Peyer's patch (tissue), 4 donors: Measurements from ENCODE around the gene SP140. TPM values are rescaled to one million over a fixed set of nuclear protein-coding genes. Genes with fewer than 3 reads are reported as not detected.

Experiments
- DNase-seq, 3 donors: peaks; one replicate each; pipeline ENCODE4 v3.0.0-alpha.2; 2017 to 2019
- H3K27ac ChIP-seq, 4 donors: fragments of 200-600 bp; sonication (generic); one replicate each; pipeline ENCODE4 v1.5.1; 2016 to 2019
- H3K27me3 ChIP-seq, 2 donors: fragments of 200-600 bp; sonication (generic); one replicate each; pipeline ENCODE4 v1.5.1; 2019
- H3K36me3 ChIP-seq, 3 donors: fragments of 200-600 bp; sonication (generic); one replicate each; pipeline ENCODE4 v1.5.1; 2016 to 2019
- H3K4me1 ChIP-seq, 4 donors: fragments of 200-600 bp; sonication (generic); one replicate each; pipeline ENCODE4 v1.5.1; 2016 to 2019
- H3K4me3 ChIP-seq, 4 donors: fragments of 200-600 bp; sonication (generic); 1 replicate in 3 of 4; 2 replicates in 1 of 4; pipeline ENCODE4 v1.5.1; 2016 to 2019; ENCODE audit warnings: mild to moderate bottlenecking in 1 of 4
- H3K9me3 ChIP-seq, 4 donors: fragments of 200-600 bp; sonication (generic); one replicate each; pipeline ENCODE4 v1.5.1; 2016 to 2019; ENCODE audit warnings: mild to moderate bottlenecking in 1 of 4
- POLR2A ChIP-seq, 2 donors: fragments of 450-650 bp; IDR thresholded peaks; one replicate each; pipeline ENCODE4 v1.5.1; 2017; ENCODE audit warnings: antibody characterized with exemption in 2 of 2, mild to moderate bottlenecking in 2 of 2, moderate library complexity in 2 of 2
- total RNA-seq, 4 donors: library from RNA; depleted of rRNA; stranded (reverse); fragments of >200 nt; gene quantifications; one replicate each; pipeline ENCODE4 v1.1.0, GENCODE V29; 2016
- TF ChIP-seq, protein P1 (sequence below), 6 experiments: fragments of 450-650 bp in 4 of 6; fragments of 200-600 bp in 2 of 6; sonication (generic) in 1 of 6; IDR thresholded peaks; one replicate each; pipeline ENCODE4 v1.5.1; 2017 to 2019; ENCODE audit warnings: antibody characterized with exemption in 6 of 6, mild to moderate bottlenecking in 3 of 6, moderate library complexity in 1 of 6

SP140 gene
- total RNA-seq, 4 donors from 2014 or later = 3.0 to 99.9 (median 9.4) TPM

GRCh38 chr2:230318190-230319121 is 92.9 kb downstream of the SP140 start:
- no peaks in the 10 kb centered on the region for H3K27me3 ChIP-seq
- peak in 1 of 3 donors; percentile 29 for DNase-seq
- H3K27ac ChIP-seq = peak overlapping the region; percentile 39 to 82 (median 64)
- H3K4me1 ChIP-seq = peaks cover 0 to 12% (median 4%) of the 10 kb centered on the region in 4 donors
- no peaks in the 10 kb centered on the region for H3K36me3 ChIP-seq
- no peak for TF ChIP-seq POLR2A (IDR thresholded peaks at IDR 0.05)
- H3K9me3 ChIP-seq = no peaks in the 10 kb centered on the region
- H3K4me3 ChIP-seq = peak overlapping the region in 1 of 4 donors; percentile 10

DNA sequence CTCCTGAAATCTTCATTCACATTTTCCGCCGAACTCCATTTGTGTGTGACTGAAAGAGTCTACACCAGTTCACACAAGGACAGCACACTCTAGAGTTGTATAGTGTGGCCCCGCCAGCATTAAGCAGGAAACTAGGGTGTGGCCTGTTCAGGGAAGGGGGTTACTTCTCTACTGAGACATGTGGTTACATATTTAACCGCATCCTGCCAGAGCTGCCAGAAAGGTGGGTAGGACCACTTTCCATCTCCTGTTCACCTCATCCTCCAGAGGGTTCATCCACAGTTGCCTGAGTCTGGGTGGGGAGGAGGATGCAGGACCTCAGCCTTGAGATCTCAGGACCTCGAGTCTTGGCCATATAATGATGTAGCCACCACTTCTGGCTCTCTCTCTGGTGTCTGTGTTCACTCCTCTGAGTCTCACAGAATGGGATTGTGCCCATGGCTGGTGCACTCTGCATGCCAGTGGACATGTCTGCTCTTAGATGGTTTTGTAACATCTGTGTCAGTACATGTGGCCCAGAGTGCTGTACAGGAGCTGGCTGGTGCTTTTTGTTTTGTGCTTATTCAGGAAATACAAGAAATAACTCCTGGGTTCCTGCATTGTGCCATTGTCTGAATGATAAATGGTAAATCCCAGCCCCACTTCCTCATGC is 93.8 kb downstream of the SP140 start:
- Histone ChIP-seq H3K4me1 (peaks cover 0 to 12% (median 4%) of the 10 kb centered on the region in 4 donors), H3K9me3 (no peaks in the 10 kb centered on the region), H3K27ac (peak overlapping the region; percentile 39 to 82 (median 64)), H3K27me3 (no peaks in the 10 kb centered on the region), H3K36me3 (no peaks in the 10 kb centered on the region), H3K4me3 (peak overlapping the region in 1 of 4 donors; percentile 10)
- DNase-seq = peak in 2 of 3 donors; percentile 87
- no peak for TF ChIP-seq POLR2A (IDR thresholded peaks at IDR 0.05)
- TF ChIP-seq, protein P1, sequence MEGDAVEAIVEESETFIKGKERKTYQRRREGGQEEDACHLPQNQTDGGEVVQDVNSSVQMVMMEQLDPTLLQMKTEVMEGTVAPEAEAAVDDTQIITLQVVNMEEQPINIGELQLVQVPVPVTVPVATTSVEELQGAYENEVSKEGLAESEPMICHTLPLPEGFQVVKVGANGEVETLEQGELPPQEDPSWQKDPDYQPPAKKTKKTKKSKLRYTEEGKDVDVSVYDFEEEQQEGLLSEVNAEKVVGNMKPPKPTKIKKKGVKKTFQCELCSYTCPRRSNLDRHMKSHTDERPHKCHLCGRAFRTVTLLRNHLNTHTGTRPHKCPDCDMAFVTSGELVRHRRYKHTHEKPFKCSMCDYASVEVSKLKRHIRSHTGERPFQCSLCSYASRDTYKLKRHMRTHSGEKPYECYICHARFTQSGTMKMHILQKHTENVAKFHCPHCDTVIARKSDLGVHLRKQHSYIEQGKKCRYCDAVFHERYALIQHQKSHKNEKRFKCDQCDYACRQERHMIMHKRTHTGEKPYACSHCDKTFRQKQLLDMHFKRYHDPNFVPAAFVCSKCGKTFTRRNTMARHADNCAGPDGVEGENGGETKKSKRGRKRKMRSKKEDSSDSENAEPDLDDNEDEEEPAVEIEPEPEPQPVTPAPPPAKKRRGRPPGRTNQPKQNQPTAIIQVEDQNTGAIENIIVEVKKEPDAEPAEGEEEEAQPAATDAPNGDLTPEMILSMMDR (IDR thresholded peaks at IDR 0.05) = no peak

DNA sequence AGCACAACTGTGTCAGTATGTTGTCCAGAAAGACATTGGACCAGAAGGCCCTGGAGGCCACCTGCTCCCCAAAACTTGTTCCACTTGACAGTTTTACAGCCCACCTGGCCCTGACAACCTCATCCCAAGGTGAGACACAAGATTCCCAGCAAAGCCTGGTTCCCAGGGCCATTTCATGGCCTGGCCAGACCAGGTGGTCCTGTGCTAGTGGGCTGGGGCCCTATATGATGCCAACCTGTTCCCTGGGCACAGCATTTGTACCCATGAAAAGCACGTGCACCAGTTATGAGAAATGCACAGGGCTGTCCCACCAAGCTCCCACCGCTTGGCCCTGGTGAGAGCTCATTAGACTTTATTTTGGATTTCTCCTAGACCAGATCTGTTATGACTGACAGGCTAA is 95.5 kb downstream of the SP140 start:
- Histone ChIP-seq H3K27ac (peak overlapping the region in 1 of 4 donors; percentile 42), H3K36me3 (no peaks in the 10 kb centered on the region), H3K9me3 (no peaks in the 10 kb centered on the region), H3K4me1 (peaks cover 0 to 12% (median 4%) of the 10 kb centered on the region in 4 donors), H3K27me3 (no peaks in the 10 kb centered on the region), H3K4me3 (no peak overlapping the region)
- TF ChIP-seq POLR2A (IDR thresholded peaks at IDR 0.05) = no peak
- TF ChIP-seq, protein P1 (IDR thresholded peaks at IDR 0.05) = no peak
- no peak for DNase-seq

- H3K36me3 ChIP-seq = no peaks in the 10 kb centered on the region
- no peak overlapping the region for H3K27ac ChIP-seq
- DNase-seq = no peak
- peaks cover 0 to 12% (median 5%) of the 10 kb centered on the region in 4 donors for H3K4me1 ChIP-seq
- no peaks in the 10 kb centered on the region for H3K9me3 ChIP-seq
- H3K27me3 ChIP-seq = no peaks in the 10 kb centered on the region
- H3K4me3 ChIP-seq = no peak overlapping the region
- TF ChIP-seq, protein P1 (IDR thresholded peaks at IDR 0.05) = no peak
- no peak for TF ChIP-seq POLR2A (IDR thresholded peaks at IDR 0.05)
Observed at GRCh38 chr2:230322561-230323384, 97.2 kb downstream of the SP140 start.

DNA sequence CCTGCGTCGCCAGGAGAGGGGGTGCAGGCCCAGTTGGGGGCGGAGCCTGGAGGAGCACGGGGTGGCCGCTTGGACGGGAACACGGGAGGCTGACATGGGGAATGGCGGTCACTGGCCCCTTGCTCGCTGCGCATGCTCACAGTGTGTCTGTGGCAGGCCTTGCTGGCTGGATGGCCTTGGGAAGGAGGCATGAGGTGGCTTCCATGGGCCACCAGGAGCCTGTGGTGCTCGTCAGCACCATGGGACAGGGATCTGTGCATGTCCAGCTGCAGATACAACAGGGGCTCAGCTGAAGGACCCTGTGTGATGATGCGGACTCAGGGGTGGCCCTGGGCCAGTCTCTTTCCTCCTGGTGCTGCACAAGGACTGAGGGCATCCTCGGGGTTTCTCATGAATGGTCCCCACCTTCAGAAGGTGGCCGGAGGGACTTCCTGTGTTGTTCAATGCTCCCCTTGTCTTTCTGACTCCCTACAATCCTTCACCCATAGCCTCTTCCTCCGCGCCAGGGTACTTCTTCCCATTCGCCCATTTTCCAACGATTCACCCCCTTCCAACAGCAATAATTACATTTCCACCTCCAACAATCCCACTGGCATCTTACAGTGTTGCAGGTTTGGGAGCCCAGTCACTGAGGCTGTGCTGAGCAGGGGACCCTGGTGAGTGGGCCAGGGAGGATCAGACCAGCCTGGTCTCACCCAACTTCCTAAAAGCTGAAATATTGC is 98.0 kb downstream of the SP140 start:
- peaks cover 0 to 15% (median 9%) of the 10 kb centered on the region in 4 donors for H3K4me1 ChIP-seq
- no peak overlapping the region for H3K27ac ChIP-seq
- H3K36me3 ChIP-seq = no peaks in the 10 kb centered on the region
- H3K4me3 ChIP-seq = no peak overlapping the region
- H3K9me3 ChIP-seq = no peaks in the 10 kb centered on the region
- DNase-seq = no peak
- H3K27me3 ChIP-seq = no peaks in the 10 kb centered on the region
- TF ChIP-seq POLR2A (IDR thresholded peaks at IDR 0.05) = no peak
- TF ChIP-seq, protein P1 (IDR thresholded peaks at IDR 0.05) = peak in 1 of 6 experiments; percentile 8
